ENCODE results near the gene SUCLG2.

SUCLG2 gene

GRCh38 chr3:67384760-67385397, 269.5 kb downstream of the SUCLG2 start:
- ChIA-PET POLR2A (no interaction called here), CTCF (interaction anchor here (0.7 to 8.1 kb wide), 9 partner anchors 11 to 1587 kb away, joined by 3 to 89 read pairs (median 3); no protein-coding TSS in a partner anchor)
- peak; percentile 22 for DNase-seq (ENCODE audit: extremely low spot score)
- peak; percentile 53 for TF ChIP-seq CTCF (IDR thresholded peaks at IDR 0.05; ENCODE audit: control extremely low read depth, extremely low read depth, low read depth, missing control alignments)

GRCh38 chr3:67384016-67384415, 270.4 kb downstream of the SUCLG2 start:
- ChIA-PET POLR2A (no interaction called here), CTCF (interaction anchor here (0.8 to 8.1 kb wide), 9 partner anchors 10 to 1588 kb away, joined by 3 to 89 read pairs (median 4); no protein-coding TSS in a partner anchor)
- TF ChIP-seq CTCF (IDR thresholded peaks at IDR 0.05; ENCODE audit: control extremely low read depth, extremely low read depth, low read depth, missing control alignments) = no peak
- DNase-seq (ENCODE audit: extremely low spot score) = no peak

GRCh38 chr3:67383379-67383778, 271.0 kb downstream of the SUCLG2 start:
- ChIA-PET POLR2A (no interaction called here), CTCF (interaction anchor here (0.9 to 8.1 kb wide), 6 partner anchors 10 to 1493 kb away, joined by 3 to 89 read pairs (median 8); no protein-coding TSS in a partner anchor)
- no peak for DNase-seq (ENCODE audit: extremely low spot score)
- no peak for TF ChIP-seq CTCF (IDR thresholded peaks at IDR 0.05; ENCODE audit: control extremely low read depth, extremely low read depth, low read depth, missing control alignments)

GRCh38 chr3:67382536-67382935, 271.9 kb downstream of the SUCLG2 start:
- CTCF ChIA-PET = interaction anchor here (0.8 to 8.1 kb wide), 10 partner anchors 9 to 1495 kb away, joined by 3 to 89 read pairs (median 4); no protein-coding TSS in a partner anchor

GRCh38 chr3:67381667-67382272, 272.6 kb downstream of the SUCLG2 start:
- TF ChIP-seq CTCF (IDR thresholded peaks at IDR 0.05; ENCODE audit: control extremely low read depth, extremely low read depth, low read depth, missing control alignments) = peak; percentile 67
- ChIA-PET POLR2A (no interaction called here), CTCF (interaction anchor here (1.0 to 8.1 kb wide), 11 partner anchors 8 to 1499 kb away, joined by 3 to 89 read pairs (median 4); no protein-coding TSS in a partner anchor)
- DNase-seq (ENCODE audit: extremely low spot score) = no peak

More at GRCh38 chr3:67382536-67382935, 271.9 kb downstream of the SUCLG2 start:
- no peak for TF ChIP-seq CTCF (IDR thresholded peaks at IDR 0.05; ENCODE audit: control extremely low read depth, extremely low read depth, low read depth, missing control alignments)
- DNase-seq (ENCODE audit: extremely low spot score) = no peak
- POLR2A ChIA-PET = no interaction called here

GRCh38 chr3:67380118-67380517, 274.3 kb downstream of the SUCLG2 start:
- TF ChIP-seq CTCF (IDR thresholded peaks at IDR 0.05; ENCODE audit: control extremely low read depth, extremely low read depth, low read depth, missing control alignments) = no peak
- CTCF ChIA-PET = interaction anchor here (0.9 to 8.1 kb wide), 8 partner anchors 8 to 1513 kb away, joined by 3 to 89 read pairs (median 4); no protein-coding TSS in a partner anchor
- no peak for DNase-seq (ENCODE audit: extremely low spot score)

More at GRCh38 chr3:67380118-67380517, 274.3 kb downstream of the SUCLG2 start:
- POLR2A ChIA-PET = no interaction called here
